HepG2 (cell line): ENCODE data around the gene TOMM40L. TPM values are rescaled to one million over a fixed set of nuclear protein-coding genes. Genes with fewer than 3 reads are reported as not detected.

Experiments used
- ATAC-seq: fragments of 200-7000 bp; cut with Tn5 transposase; 3 replicates; pipeline ENCODE4 v1.9.1; 2020; ENCODE audit warnings: mild to moderate bottlenecking, moderate library complexity
- BruUV-seq: library from RNA; stranded (reverse); fragments of 400-500 nt; replicated peaks from 2 replicates; lab custom pipeline; 2021; lab: Mats Ljungman, UMichigan
- CTCF ChIA-PET: fragments of 300-600 bp; formaldehyde crosslinking; extraction: SDS; loops from one replicate; lab custom pipeline; 2021; ENCODE audit warnings: low total read pairs, inconsistent platforms, low intra/inter-chr PET ratio; lab: Yijun Ruan, JAX
- POLR2A ChIA-PET: fragments of 350-600 bp; sonication (Branson Sonifier 250); formaldehyde crosslinking; loops from one replicate; lab custom pipeline; 2020; ENCODE audit warnings: antibody characterized with exemption, inconsistent platforms; lab: Yijun Ruan, JAX
- DNase-seq: peaks from one replicate; pipeline ENCODE4 v3.0.0-alpha.2; 2015; ENCODE audit warnings: low spot score
- FAIRE-seq: peaks from 3 replicates; lab custom pipeline; 2011; peaks lifted over from hg19 to GRCh38; lab: Jason Lieb, UNC
- H2AFZ ChIP-seq: one replicate; pipeline ENCODE4 v1.6.1; 2011; ENCODE audit warnings: low read length, inconsistent platforms
- H3K27ac ChIP-seq: fragments of 300-600 bp; 3 replicates; pipeline ENCODE4 v1.8.0; 2011; ENCODE audit warnings: mixed run types, mild to moderate bottlenecking, mixed read lengths, low read length, inconsistent platforms; ENCODE audit not compliant: insufficient read depth; ENCODE audit errors: extremely low read length
- H3K27me3 ChIP-seq, 2 experiments: fragments of 200-600 bp in 1 of 2; 2 replicates in 1 of 2; 3 replicates in 1 of 2; pipeline versions ENCODE4 v1.6.0 to v1.8.0; 2011; ENCODE audit warnings: low read length in 2 of 2, mild to moderate bottlenecking in 2 of 2, moderate library complexity in 2 of 2, inconsistent platforms in 1 of 2; ENCODE audit not compliant: insufficient read depth in 2 of 2, control insufficient read depth in 1 of 2
- H3K36me3 ChIP-seq, 2 experiments: fragments of 200-600 bp in 1 of 2; replicated peaks in 1 of 2; 2 replicates in 1 of 2; 3 replicates in 1 of 2; pipeline versions ENCODE4 v1.5.1 to v1.8.0; 2011; ENCODE audit warnings: low read length in 2 of 2, inconsistent platforms in 1 of 2; ENCODE audit not compliant: insufficient read depth in 2 of 2, control insufficient read depth in 1 of 2
- H3K4me1 ChIP-seq: 2 replicates; pipeline ENCODE4 v1.5.1; 2012; ENCODE audit warnings: low read length, inconsistent platforms; ENCODE audit not compliant: insufficient read depth
- H3K4me2 ChIP-seq: 2 replicates; pipeline ENCODE4 v1.6.0; 2011; ENCODE audit warnings: low read depth, low read length, inconsistent platforms
- H3K4me3 ChIP-seq, 3 experiments: fragments of 200-600 bp in 1 of 3; sonication (generic), shearing (Covaris generic) in 1 of 3; replicated peaks in 1 of 3; 2 replicates each; pipeline ENCODE4 v1.5.1; 2011 to 2016; ENCODE audit warnings: low read length in 3 of 3, inconsistent platforms in 2 of 3, low read depth in 2 of 3, mild to moderate bottlenecking in 2 of 3, control low read depth in 1 of 3, mixed read lengths in 1 of 3; ENCODE audit not compliant: insufficient read depth in 1 of 3
- H3K79me2 ChIP-seq: one replicate; pipeline ENCODE4 v1.6.1; 2011; ENCODE audit warnings: low read length, inconsistent platforms; ENCODE audit not compliant: insufficient read depth
- H3K9ac ChIP-seq: 2 replicates; pipeline ENCODE4 v1.6.0; 2011; ENCODE audit warnings: mild to moderate bottlenecking, low read depth, low read length, inconsistent platforms; ENCODE audit not compliant: insufficient read depth
- H3K9me3 ChIP-seq: 2 replicates; pipeline ENCODE4 v1.5.1; 2012; ENCODE audit warnings: mild to moderate bottlenecking, low read length
- H4K20me1 ChIP-seq: 2 replicates; pipeline ENCODE4 v1.6.0; 2011; ENCODE audit warnings: inconsistent platforms, mild to moderate bottlenecking, low read length, moderate library complexity; ENCODE audit not compliant: insufficient read depth
- ARNT ChIP-seq: fragments of 450-650 bp; IDR thresholded peaks from 2 replicates; pipeline ENCODE4 v1.6.1; 2017
- CHD2 ChIP-seq: IDR thresholded peaks from 2 replicates; pipeline ENCODE4 v1.6.1; 2011; ENCODE audit warnings: low read depth, low read length, improper control_type of control experiment
- JARID2 ChIP-seq: sonication (generic); formaldehyde crosslinking; IDR thresholded peaks from 2 replicates; pipeline ENCODE4 v1.8.1; 2023; ENCODE audit warnings: missing genetic modification reagents, inconsistent platforms; ENCODE audit not compliant: insufficient replicate concordance
- KDM3A ChIP-seq: IDR thresholded peaks from 2 replicates; pipeline ENCODE4 v1.6.1; 2018; ENCODE audit warnings: low read depth, missing compliant biosample characterization
- PHF8 ChIP-seq: sonication (generic); formaldehyde crosslinking; IDR thresholded peaks from 2 replicates; pipeline ENCODE4 v1.5.0; 2020; ENCODE audit warnings: missing genetic modification reagents
- PTBP1 ChIP-seq: fragments of 200-400 bp; formaldehyde crosslinking; IDR thresholded peaks from 2 replicates; pipeline ENCODE4 v1.6.1; 2018; ENCODE audit warnings: low read length, low read depth; ENCODE audit not compliant: poor library complexity, severe bottlenecking
- RFX3 ChIP-seq: IDR thresholded peaks from 2 replicates; pipeline ENCODE4 v1.6.1; 2016; ENCODE audit warnings: missing biosample characterization, missing genetic modification reagents
- TGIF2 ChIP-seq: IDR thresholded peaks from 2 replicates; pipeline ENCODE4 v1.6.1; 2016; ENCODE audit warnings: control low read depth, missing compliant biosample characterization
- ZFP37 ChIP-seq: sonication (generic); formaldehyde crosslinking; IDR thresholded peaks from 2 replicates; pipeline ENCODE4 v1.4.0; 2020; ENCODE audit warnings: missing genetic modification reagents, borderline replicate concordance
- ZNF232 ChIP-seq: sonication (generic); formaldehyde crosslinking; IDR thresholded peaks from 2 replicates; pipeline ENCODE4 v1.4.0; 2020; ENCODE audit warnings: missing genetic modification reagents, borderline replicate concordance
- ZNF3 ChIP-seq: IDR thresholded peaks from 2 replicates; pipeline ENCODE4 v1.7.0; 2017; ENCODE audit warnings: inconsistent platforms
- ZNF335 ChIP-seq: sonication (generic); formaldehyde crosslinking; IDR thresholded peaks from 2 replicates; pipeline ENCODE4 v1.4.0; 2020; ENCODE audit warnings: missing genetic modification reagents
- ZNF792 ChIP-seq: IDR thresholded peaks from 2 replicates; pipeline ENCODE4 v1.6.1; 2016
- ZNF839 ChIP-seq: sonication (generic); formaldehyde crosslinking; IDR thresholded peaks from 2 replicates; pipeline ENCODE4 v1.4.0; 2020; ENCODE audit warnings: missing genetic modification reagents, mild to moderate bottlenecking, borderline replicate concordance
- WGBS: methylation state at CpG from one replicate; pipeline ENCODE4 v1.1.6; 2017; ENCODE audit warnings: low lambda C conversion rate; 5-methylcytosine and 5-hydroxymethylcytosine counted together
- in situ Hi-C: cut with HindIII; loops from 2 replicates; pipeline ENCODE4 v1.10.0; 2017; ENCODE audit warnings: low pct_unique_long_range_greater_than_20kb; ENCODE audit not compliant: extremely low pct_ligation_motif_present
- intact Hi-C: fragments of 100-400 bp; cut with micrococcal nuclease; formaldehyde crosslinking; loops from one replicate; pipeline ENCODE4 v1.10.0; 2022; ENCODE audit not compliant: unreplicated experiment
- polyA plus RNA-seq, 8 experiments: library from polyadenylated mRNA; depleted of rRNA in 3 of 8; stranded (reverse) in 7 of 8; unstranded in 1 of 8; fragments of >200 nt; fragmentation: Illumina TruSeq in 4 of 8; extraction: Trizol in 4 of 8; gene quantifications; 2 replicates each; pipeline versions ENCODE4 v1.2.1 to v1.2.3, GENCODE V29; 2011 to 2016; ENCODE audit warnings: low read depth in 4 of 8, missing spikeins in 1 of 8, mixed read lengths in 1 of 8; ENCODE audit not compliant: insufficient read depth in 1 of 8
- total RNA-seq, 5 experiments: library from RNA; depleted of rRNA; stranded (reverse); fragments of >200 nt; fragmentation: Illumina TruSeq; extraction: Trizol; gene quantifications; 2 replicates each; pipeline ENCODE4 v1.2.3, GENCODE V29; 2016; ENCODE audit warnings: low read depth in 1 of 5
- TF ChIP-seq, protein P1 (sequence below): sonication (generic); formaldehyde crosslinking; conservative IDR thresholded peaks from 2 replicates; pipeline ENCODE4 v1.4.0; 2020; ENCODE audit warnings: missing genetic modification reagents

TOMM40L gene
- total and polyA plus RNA-seq, 2 of the 13 experiments (the other 11 are each of a cell fraction or from before 2014, with no cell fraction given), result 14.1 to 26.2 TPM

DNA sequence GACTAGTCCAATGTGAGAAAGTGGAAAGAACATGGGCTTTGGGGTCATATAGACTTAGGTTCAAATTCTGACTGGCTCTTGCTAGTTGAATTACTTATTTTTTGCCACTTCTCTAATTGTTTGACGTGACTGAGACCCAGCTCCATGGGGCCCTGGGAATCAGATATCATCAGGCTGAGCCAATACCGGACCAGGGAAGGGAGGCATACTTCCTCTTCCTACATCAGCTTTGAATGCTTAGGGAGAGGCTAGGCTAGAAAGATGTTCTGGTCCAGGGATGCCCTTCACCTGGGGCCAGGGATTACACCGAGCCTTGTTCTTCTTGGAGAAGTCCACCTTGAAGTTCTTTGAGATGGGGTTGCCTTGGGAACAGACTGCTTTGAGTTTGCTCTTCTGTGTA lies 15.8 kb downstream of the TOMM40L start:
- POLR2A ChIA-PET, result no interaction called here
- WGBS, result 34% methylated on average over 2 of the region's 3 CpGs
- no TSS peak for BruUV-seq
- no peak for ATAC-seq
- in situ Hi-C loops (no loop called here), intact Hi-C loops (no loop called here)
- no peak for DNase-seq
- no peak overlapping the region for H3K9ac ChIP-seq
- no peaks in the 10 kb centered on the region for H3K79me2 ChIP-seq
- H3K4me1 ChIP-seq, result peaks cover 37% of the 10 kb centered on the region
- H3K9me3 ChIP-seq, result no peaks in the 10 kb centered on the region
- no peaks in the 10 kb centered on the region for H4K20me1 ChIP-seq
- no peaks in the 10 kb centered on the region for H3K36me3 ChIP-seq
- CTCF ChIA-PET, result no interaction called here
- no peak overlapping the region for H3K27ac ChIP-seq
- H3K4me2 ChIP-seq, result no peak overlapping the region
- FAIRE-seq, result no peak
- H2AFZ ChIP-seq, result no peak overlapping the region
- H3K4me3 ChIP-seq, result no peak overlapping the region
- TF ChIP-seq CHD2, result no peak
- 0 out of 2 replicates have a peak, but pooled peaks have one; percentile 45 for TF ChIP-seq RFX3 (CRISPR knock-in tag)
- TF ChIP-seq, all 625 proteins: peak for 1
- peaks cover 1 to 3% of the 10 kb centered on the region in 2 experiments; a peak in 3 of 5 replicates for H3K27me3 ChIP-seq

GRCh38 chr1:161242313-161242712 lies 16.5 kb downstream of the TOMM40L start:
- no peak for TF ChIP-seq ZNF839 (CRISPR knock-in tag)
- no peak for TF ChIP-seq ZNF792 (CRISPR knock-in tag)
- TF ChIP-seq PTBP1, result no peak
- TF ChIP-seq KDM3A (CRISPR knock-in tag), result no peak
- no peak for TF ChIP-seq PHF8
- TF ChIP-seq ZFP37 (CRISPR knock-in tag), result no peak
- TF ChIP-seq JARID2, result no peak
- TF ChIP-seq ZNF232, result no peak
- no peak for TF ChIP-seq ZNF3 (CRISPR knock-in tag)
- no peak for TF ChIP-seq TGIF2 (CRISPR knock-in tag)
- TF ChIP-seq, protein P1, sequence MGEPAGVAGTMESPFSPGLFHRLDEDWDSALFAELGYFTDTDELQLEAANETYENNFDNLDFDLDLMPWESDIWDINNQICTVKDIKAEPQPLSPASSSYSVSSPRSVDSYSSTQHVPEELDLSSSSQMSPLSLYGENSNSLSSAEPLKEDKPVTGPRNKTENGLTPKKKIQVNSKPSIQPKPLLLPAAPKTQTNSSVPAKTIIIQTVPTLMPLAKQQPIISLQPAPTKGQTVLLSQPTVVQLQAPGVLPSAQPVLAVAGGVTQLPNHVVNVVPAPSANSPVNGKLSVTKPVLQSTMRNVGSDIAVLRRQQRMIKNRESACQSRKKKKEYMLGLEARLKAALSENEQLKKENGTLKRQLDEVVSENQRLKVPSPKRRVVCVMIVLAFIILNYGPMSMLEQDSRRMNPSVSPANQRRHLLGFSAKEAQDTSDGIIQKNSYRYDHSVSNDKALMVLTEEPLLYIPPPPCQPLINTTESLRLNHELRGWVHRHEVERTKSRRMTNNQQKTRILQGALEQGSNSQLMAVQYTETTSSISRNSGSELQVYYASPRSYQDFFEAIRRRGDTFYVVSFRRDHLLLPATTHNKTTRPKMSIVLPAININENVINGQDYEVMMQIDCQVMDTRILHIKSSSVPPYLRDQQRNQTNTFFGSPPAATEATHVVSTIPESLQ (CRISPR knock-in tag), result no peak
- no peak for TF ChIP-seq ZNF335 (CRISPR knock-in tag)
- TF ChIP-seq ARNT, result no peak
- no peak overlapping the region for H3K27ac ChIP-seq
- no peaks in the 10 kb centered on the region for H3K79me2 ChIP-seq
- peaks cover 1 to 3% of the 10 kb centered on the region in 2 experiments; a peak in 3 of 5 replicates for H3K27me3 ChIP-seq
- no peak overlapping the region for H3K9ac ChIP-seq
- BruUV-seq, result no TSS peak
- ChIA-PET POLR2A (no interaction called here), CTCF (no interaction called here)
- no peak for ATAC-seq
- WGBS, result 34% methylated on average over 2 of the region's 2 CpGs
- H4K20me1 ChIP-seq, result no peaks in the 10 kb centered on the region
- intact Hi-C loops (no loop called here), in situ Hi-C loops (no loop called here)
- H3K9me3 ChIP-seq, result no peaks in the 10 kb centered on the region
- H3K4me1 ChIP-seq, result peaks cover 31% of the 10 kb centered on the region
- H2AFZ ChIP-seq, result no peak overlapping the region
- DNase-seq, result no peak
- FAIRE-seq, result no peak
- no peak overlapping the region for H3K4me2 ChIP-seq
- H3K36me3 ChIP-seq, result no peaks in the 10 kb centered on the region
- H3K4me3 ChIP-seq, result no peak overlapping the region
